Activated T-helper 1 cell treated with anti-CD3 and anti-CD28 coated beads, Interleukin-12 subunit alpha, Interleukin-12 subunit beta, Interleukin-2, Interleukin-4 antibody, amounts not matched to agents 30 ng/mL and 10 ng/mL and 1 ng/mL, durations not matched to agents 14 hours and 24 hours and 36 hours (primary cell): ENCODE results near the gene ERP44. TPM values are rescaled to one million over a fixed set of nuclear protein-coding genes. Genes with fewer than 3 reads are reported as not detected.

ENCODE experiments used
- DNase-seq: peaks from one replicate; pipeline ENCODE4 v3.0.0; 2021; ENCODE audit warnings: low spot score
- H3K27ac Mint-ChIP-seq: one replicate; pipeline ENCODE4 v1.8.0; 2021; ENCODE audit warnings: mild to moderate bottlenecking, mixed read lengths
- H3K27me3 Mint-ChIP-seq: one replicate; pipeline ENCODE4 v1.8.0; 2022; ENCODE audit warnings: mild to moderate bottlenecking, moderate library complexity, mixed read lengths; ENCODE audit not compliant: insufficient read depth
- H3K36me3 Mint-ChIP-seq: one replicate; pipeline ENCODE4 v1.8.0; 2021; ENCODE audit warnings: low read depth, mixed read lengths
- H3K4me1 Mint-ChIP-seq: one replicate; pipeline ENCODE4 v1.8.0; 2021; ENCODE audit warnings: low read depth, mixed read lengths
- H3K4me3 Mint-ChIP-seq: one replicate; pipeline ENCODE4 v1.8.0; 2021; ENCODE audit warnings: mild to moderate bottlenecking, moderate library complexity, mixed read lengths
- H3K9me3 Mint-ChIP-seq: one replicate; pipeline ENCODE4 v1.8.0; 2021; ENCODE audit warnings: mixed read lengths
- intact Hi-C: fragments of 100-400 bp; cut with micrococcal nuclease; formaldehyde crosslinking; loops from one replicate; pipeline ENCODE4 v1.15.1; 2024
- total RNA-seq: library from RNA; stranded (reverse); gene quantifications from 2 replicates; pipeline ENCODE4 v1.2.3, GENCODE V29; 2022

ERP44 gene
- total RNA-seq, 1 donor from 2014 or later = 18.1 TPM

- Mint-ChIP-seq H3K4me1 (no peaks in the 10 kb centered on the region), H3K27me3 (no peaks in the 10 kb centered on the region), H3K9me3 (no peaks in the 10 kb centered on the region), H3K4me3 (no peak overlapping the region), H3K27ac (no peak overlapping the region), H3K36me3 (peaks cover 27% of the 10 kb centered on the region)
- intact Hi-C loops = no loop called here
- no peak for DNase-seq
Measured at GRCh38 chr9:99967457-99967856, 131.3 kb downstream of the ERP44 start.

- Mint-ChIP-seq H3K4me3 (no peak overlapping the region), H3K27ac (no peak overlapping the region)
- intact Hi-C loops = no loop called here
Measured at GRCh38 chr9:99966716-99967115, 132.1 kb downstream of the ERP44 start.

DNA sequence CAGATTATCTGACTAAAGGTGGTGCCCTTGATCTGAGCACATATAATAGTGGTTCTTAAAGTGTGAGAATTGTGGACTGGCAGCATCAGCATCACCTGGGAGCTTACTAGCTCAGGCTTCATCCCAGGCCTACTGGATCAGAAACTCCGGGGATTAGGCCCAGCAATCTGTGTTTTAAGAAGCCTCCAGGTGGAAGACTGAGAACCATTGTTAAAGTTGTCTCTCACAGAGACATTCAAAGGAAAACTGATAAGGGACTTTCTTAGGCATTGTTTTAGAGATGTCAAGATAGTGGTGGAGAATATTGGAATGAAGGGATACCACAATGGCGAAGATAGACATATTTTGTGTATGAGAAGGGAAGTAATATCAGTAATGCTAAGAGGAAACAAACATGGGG, 132.8 kb downstream of the ERP44 start:
- intact Hi-C loops = no loop called here
- Mint-ChIP-seq H3K4me3 (no peak overlapping the region), H3K27ac (no peak overlapping the region), H3K4me1 (no peaks in the 10 kb centered on the region), H3K36me3 (peaks cover 36% of the 10 kb centered on the region), H3K9me3 (no peaks in the 10 kb centered on the region), H3K27me3 (no peaks in the 10 kb centered on the region)
- DNase-seq = no peak

More at GRCh38 chr9:99966716-99967115, 132.1 kb downstream of the ERP44 start:
- no peaks in the 10 kb centered on the region for H3K4me1 Mint-ChIP-seq
- no peak for DNase-seq
- no peaks in the 10 kb centered on the region for H3K27me3 Mint-ChIP-seq
- H3K9me3 Mint-ChIP-seq = no peaks in the 10 kb centered on the region
- H3K36me3 Mint-ChIP-seq = peaks cover 30% of the 10 kb centered on the region

- Mint-ChIP-seq H3K27me3 (no peaks in the 10 kb centered on the region), H3K36me3 (peaks cover 36% of the 10 kb centered on the region), H3K4me1 (no peaks in the 10 kb centered on the region), H3K9me3 (no peaks in the 10 kb centered on the region), H3K27ac (no peak overlapping the region), H3K4me3 (no peak overlapping the region)
- intact Hi-C loops = no loop called here
- DNase-seq = no peak
Measured at GRCh38 chr9:99964336-99964735, 134.5 kb downstream of the ERP44 start.

- Mint-ChIP-seq H3K27ac (no peak overlapping the region), H3K4me3 (no peak overlapping the region), H3K9me3 (no peaks in the 10 kb centered on the region), H3K4me1 (no peaks in the 10 kb centered on the region), H3K36me3 (peaks cover 35% of the 10 kb centered on the region), H3K27me3 (no peaks in the 10 kb centered on the region)
- DNase-seq = no peak
- intact Hi-C loops = no loop called here
Measured at GRCh38 chr9:99962680-99963261, 136.0 kb downstream of the ERP44 start.

- no peak overlapping the region for H3K27ac Mint-ChIP-seq
- DNase-seq = no peak
- peaks cover 14% of the 10 kb centered on the region for H3K4me1 Mint-ChIP-seq
- no peaks in the 10 kb centered on the region for H3K27me3 Mint-ChIP-seq
- intact Hi-C loops = loop anchor here (2.0 to 10.0 kb wide), 5 partner anchors 49 to 773 kb away; partner anchors contain the start of gene STX17
- H3K9me3 Mint-ChIP-seq = no peaks in the 10 kb centered on the region
- H3K36me3 Mint-ChIP-seq = peaks cover 22% of the 10 kb centered on the region
- H3K4me3 Mint-ChIP-seq = no peak overlapping the region
Measured at GRCh38 chr9:99955606-99956005, 143.2 kb downstream of the ERP44 start.

DNA sequence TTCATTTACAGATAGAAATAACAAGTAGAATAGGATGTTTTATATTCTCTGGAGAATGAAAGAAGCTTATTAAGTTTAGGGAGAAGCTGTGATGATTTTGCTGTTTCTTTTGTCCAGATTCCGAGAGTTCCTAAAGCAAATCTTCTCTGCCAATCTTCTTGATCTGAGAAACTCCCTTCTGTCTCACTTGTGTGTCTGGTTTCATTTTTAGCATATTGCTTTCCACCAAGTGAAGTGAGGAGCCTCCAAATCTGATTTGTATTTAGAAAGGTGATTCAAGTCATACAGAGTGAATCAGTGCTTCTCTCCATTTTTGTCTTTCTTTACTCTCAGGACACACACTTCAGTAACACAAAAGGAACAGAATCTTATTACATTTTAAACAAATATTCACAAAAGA, 144.0 kb downstream of the ERP44 start:
- H3K27ac Mint-ChIP-seq = peak overlapping the region; percentile 8
- peaks cover 26% of the 10 kb centered on the region for H3K36me3 Mint-ChIP-seq
- H3K9me3 Mint-ChIP-seq = no peaks in the 10 kb centered on the region
- H3K4me1 Mint-ChIP-seq = peaks cover 14% of the 10 kb centered on the region
- intact Hi-C loops = loop anchor here (2.0 to 10.0 kb wide), 5 partner anchors 48 to 773 kb away; partner anchors contain the start of gene STX17
- no peaks in the 10 kb centered on the region for H3K27me3 Mint-ChIP-seq
- DNase-seq = no peak
- H3K4me3 Mint-ChIP-seq = no peak overlapping the region

GRCh38 chr9:99953861-99954507, 144.8 kb downstream of the ERP44 start:
- DNase-seq = no peak
- Mint-ChIP-seq H3K27ac (no peak overlapping the region), H3K9me3 (no peaks in the 10 kb centered on the region), H3K27me3 (no peaks in the 10 kb centered on the region), H3K36me3 (peaks cover 24% of the 10 kb centered on the region), H3K4me1 (peaks cover 14% of the 10 kb centered on the region), H3K4me3 (no peak overlapping the region)
- intact Hi-C loops = loop anchor here (2.0 to 10.0 kb wide), 3 partner anchors 47 to 261 kb away; partner anchors contain the start of gene STX17

DNA sequence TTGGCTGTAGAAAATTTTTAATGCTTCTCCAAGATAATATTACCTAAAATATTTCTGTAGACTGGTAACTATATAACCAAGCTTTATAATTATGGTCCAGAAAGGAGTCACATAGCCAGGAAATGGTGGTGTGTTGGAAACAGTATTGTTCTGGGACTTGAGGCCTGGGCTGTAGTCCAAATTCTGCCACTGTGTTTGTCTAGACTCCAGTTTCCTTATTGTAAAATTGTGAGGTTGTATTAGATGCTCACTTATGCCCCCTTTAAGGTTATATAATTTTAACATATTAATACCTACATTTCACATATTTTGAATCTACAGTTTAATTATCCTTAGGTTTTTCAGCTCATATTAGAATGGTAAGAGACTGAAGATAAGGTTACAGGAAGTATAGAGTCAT, 149.9 kb downstream of the ERP44 start:
- no peaks in the 10 kb centered on the region for H3K27me3 Mint-ChIP-seq
- H3K4me3 Mint-ChIP-seq = no peak overlapping the region
- H3K9me3 Mint-ChIP-seq = no peaks in the 10 kb centered on the region
- no peak overlapping the region for H3K27ac Mint-ChIP-seq
- H3K4me1 Mint-ChIP-seq = no peaks in the 10 kb centered on the region
- H3K36me3 Mint-ChIP-seq = peaks cover 15% of the 10 kb centered on the region
- no peak for DNase-seq
- intact Hi-C loops = no loop called here

- peaks cover 17% of the 10 kb centered on the region for H3K36me3 Mint-ChIP-seq
Measured at GRCh38 chr9:99948482-99948881, 150.3 kb downstream of the ERP44 start.

DNA sequence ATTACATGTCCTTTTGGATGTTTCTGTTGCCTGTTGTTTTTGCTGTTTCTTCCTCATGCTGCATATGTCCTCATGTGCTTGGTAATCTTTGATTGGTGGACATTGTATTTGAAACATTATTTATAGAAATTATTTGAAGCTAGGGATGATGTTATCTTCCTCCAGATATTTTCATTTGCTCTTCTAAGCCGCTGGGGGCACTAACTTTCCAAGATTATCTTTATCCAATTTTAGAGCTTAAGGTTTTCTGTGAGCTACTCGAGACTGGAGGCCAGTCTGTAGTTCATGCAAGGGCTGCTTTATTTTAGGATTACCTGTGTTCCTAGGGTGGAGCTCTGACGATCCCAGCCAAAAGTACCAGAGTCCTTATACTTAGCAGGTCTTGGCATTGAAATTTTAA, 151.4 kb downstream of the ERP44 start:
- intact Hi-C loops = no loop called here
- Mint-ChIP-seq H3K36me3 (peaks cover 17% of the 10 kb centered on the region), H3K9me3 (peaks cover 3% of the 10 kb centered on the region), H3K4me3 (no peak overlapping the region), H3K27me3 (no peaks in the 10 kb centered on the region), H3K4me1 (no peaks in the 10 kb centered on the region), H3K27ac (no peak overlapping the region)
- DNase-seq = no peak

More at GRCh38 chr9:99948482-99948881, 150.3 kb downstream of the ERP44 start:
- Mint-ChIP-seq H3K4me3 (no peak overlapping the region), H3K9me3 (peaks cover 3% of the 10 kb centered on the region), H3K4me1 (no peaks in the 10 kb centered on the region), H3K27me3 (no peaks in the 10 kb centered on the region), H3K27ac (no peak overlapping the region)
- no peak for DNase-seq
- intact Hi-C loops = no loop called here

- Mint-ChIP-seq H3K9me3 (peaks cover 9% of the 10 kb centered on the region), H3K27me3 (no peaks in the 10 kb centered on the region), H3K4me1 (no peaks in the 10 kb centered on the region), H3K36me3 (peaks cover 18% of the 10 kb centered on the region), H3K4me3 (no peak overlapping the region), H3K27ac (no peak overlapping the region)
- DNase-seq = no peak
- intact Hi-C loops = no loop called here
Measured at GRCh38 chr9:99936947-99937587, 161.7 kb downstream of the ERP44 start.

DNA sequence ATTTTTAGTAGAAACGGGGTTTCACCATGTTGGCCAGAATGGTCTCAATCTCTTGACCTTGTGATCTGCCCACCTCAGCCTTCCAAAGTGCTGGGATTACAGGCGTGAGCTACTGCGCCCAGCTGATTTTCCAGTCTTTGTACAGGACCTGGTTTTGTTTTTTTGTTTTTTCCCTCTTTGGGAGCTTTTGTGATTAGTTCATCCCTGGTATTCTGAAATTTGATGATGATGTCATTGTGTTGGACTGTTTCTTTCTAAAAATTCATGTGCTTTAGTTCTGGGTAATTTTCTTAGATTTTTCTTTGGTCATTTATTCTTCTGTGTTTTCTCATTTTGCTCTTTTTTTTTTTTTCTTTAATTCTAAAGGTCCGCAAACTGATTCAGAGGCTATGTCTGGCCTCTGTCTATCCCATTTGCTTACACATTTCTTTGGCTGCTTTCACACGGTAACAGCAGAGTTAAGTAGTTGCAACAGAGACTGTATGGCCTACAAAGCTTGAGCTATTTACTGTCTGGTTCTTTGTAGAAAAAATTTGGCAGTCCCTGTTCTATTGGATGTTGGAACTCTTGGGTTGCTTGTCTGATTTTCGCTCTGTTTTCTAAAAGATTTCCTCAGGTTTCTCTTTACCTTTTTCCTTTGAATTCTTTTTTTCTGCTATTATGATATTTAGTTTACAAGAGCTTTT, 167.5 kb downstream of the ERP44 start:
- Mint-ChIP-seq H3K27ac (no peak overlapping the region), H3K4me1 (no peaks in the 10 kb centered on the region), H3K36me3 (peaks cover 25% of the 10 kb centered on the region), H3K9me3 (peaks cover 4% of the 10 kb centered on the region), H3K27me3 (no peaks in the 10 kb centered on the region), H3K4me3 (no peak overlapping the region)
- intact Hi-C loops = no loop called here
- no peak for DNase-seq
